DMS53 (cell line): Measurements from ENCODE around the gene TIMM44.
"Not testable (repeated sequence)": the region's sequence is repeated elsewhere in the genome, so short reads cannot be mapped to it uniquely, and the experiment has no call there.

Source experiments
- DNase-seq: peaks from one replicate; lab custom pipeline; 2025; lab: John Stamatoyannopoulos, UW

TIMM44 gene

GRCh38 chr19:7925171-7925851 is 18.2 kb downstream of the TIMM44 start:
- peak; percentile 82 for DNase-seq

GRCh38 chr19:7924651-7925170 is 18.8 kb downstream of the TIMM44 start:
- no peak for DNase-seq

GRCh38 chr19:7924241-7924640 is 19.2 kb downstream of the TIMM44 start:
- no peak for DNase-seq

GRCh38 chr19:7923295-7924191 is 19.9 kb downstream of the TIMM44 start:
- no peak for DNase-seq

- no peak for DNase-seq
Measured at GRCh38 chr19:7922836-7923195, 20.6 kb downstream of the TIMM44 start.

GRCh38 chr19:7921967-7922835 is 21.3 kb downstream of the TIMM44 start:
- no peak for DNase-seq

GRCh38 chr19:7921302-7921966 is 22.0 kb downstream of the TIMM44 start:
- peak; percentile 74 for DNase-seq

- peak; percentile 99 for DNase-seq
Measured at GRCh38 chr19:7920519-7921301, 22.8 kb downstream of the TIMM44 start.

GRCh38 chr19:7919610-7920518 is 23.6 kb downstream of the TIMM44 start, which contains the start of gene SNAPC2:
TSS of gene SNAPC2 (plus strand) at chr19:7920338. CDS start at chr19:7920367, 29 bp downstream.
- peak; percentile 96 for DNase-seq

- DNase-seq, result peak; percentile 51
Measured at GRCh38 chr19:7918615-7919421, 24.6 kb downstream of the TIMM44 start.

GRCh38 chr19:7918062-7918614 is 25.3 kb downstream of the TIMM44 start:
- DNase-seq, result not testable (repeated sequence)

GRCh38 chr19:7917267-7918061 is 26.0 kb downstream of the TIMM44 start:
- peak; percentile 75 for DNase-seq

- DNase-seq, result peak; percentile 55
Measured at GRCh38 chr19:7916955-7917266, 26.6 kb downstream of the TIMM44 start.

GRCh38 chr19:7916103-7916954 is 27.1 kb downstream of the TIMM44 start:
- peak; percentile 72 for DNase-seq

GRCh38 chr19:7915250-7916102 is 28.0 kb downstream of the TIMM44 start:
- DNase-seq, result peak; percentile 33

GRCh38 chr19:7914598-7915045 is 28.8 kb downstream of the TIMM44 start, which contains the start of gene TGFBR3L:
TSS of gene TGFBR3L (plus strand) at chr19:7914830.
- no peak for DNase-seq
